ENCODE data around the gene GNE.
"Not testable (repeated sequence)": the region's sequence is repeated elsewhere in the genome, so short reads cannot be mapped to it uniquely, and the experiment has no call there.

Gene GNE

GRCh38 chr9:36258208-36258995, at the start of gene GNE:
Gene GNE, minus strand, starts transcription at chr9:36258448. Its CDS starts 9,093 bp downstream, at chr9:36249355.
- peak; percentile 37 for DNase-seq (ENCODE audit: low spot score)

GRCh38 chr9:36306471-36307306, 48.4 kb upstream of the GNE start:
- no peak for DNase-seq (ENCODE audit: low spot score)

GRCh38 chr9:36304366-36304765, 46.1 kb upstream of the GNE start:
- DNase-seq (ENCODE audit: low spot score), result not testable (repeated sequence)

GRCh38 chr9:36301227-36301626, 43.0 kb upstream of the GNE start:
- DNase-seq (ENCODE audit: low spot score), result no peak

DNA sequence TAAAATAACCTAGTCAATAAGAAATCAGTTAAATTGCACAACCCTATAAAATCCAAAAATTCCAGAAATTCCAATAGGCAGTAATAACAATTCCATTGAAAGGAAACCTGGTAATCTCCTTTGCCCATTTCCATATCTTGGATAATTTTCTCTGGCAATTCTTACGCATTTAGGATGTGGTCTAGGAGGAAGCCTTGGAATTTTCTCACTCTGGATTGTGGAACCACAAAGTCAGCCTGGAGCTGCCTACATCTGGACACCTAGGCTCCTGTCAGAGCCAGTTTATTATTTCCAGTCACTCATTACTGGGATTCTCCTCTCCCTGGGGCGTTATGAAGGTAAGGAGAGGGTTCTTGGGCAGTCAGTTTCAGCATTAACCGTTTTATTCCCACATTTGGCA, 40.3 kb upstream of the GNE start:
- no peak for DNase-seq (ENCODE audit: low spot score)

DNA sequence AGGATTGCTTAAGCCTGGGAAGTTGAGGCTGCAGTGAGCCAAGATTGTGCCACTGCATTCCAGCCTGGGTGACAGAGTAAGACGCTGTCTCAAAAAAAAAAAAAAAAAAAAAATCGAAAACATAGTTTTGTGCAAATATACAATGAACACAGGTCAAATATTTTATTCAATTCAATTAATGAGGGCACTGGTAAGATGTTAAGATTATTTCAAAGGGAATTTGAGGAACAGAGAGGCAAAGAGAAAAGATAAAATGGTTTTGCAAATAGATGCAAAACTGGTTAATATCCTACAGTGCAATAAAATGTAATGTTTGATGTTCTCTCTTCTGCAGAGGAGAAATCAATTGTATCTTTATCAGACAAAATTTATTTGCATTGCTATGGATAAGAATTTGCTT, 39.5 kb upstream of the GNE start:
- no peak for DNase-seq (ENCODE audit: low spot score)

- DNase-seq (ENCODE audit: low spot score), result not testable (repeated sequence)
Measured at GRCh38 chr9:36294996-36295395, 36.7 kb upstream of the GNE start.

DNA sequence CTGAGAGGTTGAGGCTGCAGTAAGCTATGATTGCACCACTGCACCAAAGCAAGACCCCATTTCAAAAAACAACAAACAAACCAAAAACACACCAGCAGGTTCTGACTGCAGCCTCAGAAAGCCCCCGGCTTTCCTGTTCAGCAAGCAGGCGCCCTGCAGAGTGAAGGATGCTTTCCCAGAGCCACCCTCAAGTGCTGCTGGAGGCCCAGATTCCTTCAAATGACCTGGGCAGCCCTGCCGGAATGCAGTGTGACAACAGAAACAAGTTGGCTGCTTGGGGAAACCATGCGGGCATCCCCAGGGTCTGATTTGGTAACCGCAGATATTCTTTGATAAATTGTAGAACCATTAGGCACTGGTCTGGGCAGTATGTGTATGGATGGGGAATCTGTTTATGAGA, 35.7 kb upstream of the GNE start:
- no peak for DNase-seq (ENCODE audit: low spot score)

DNA sequence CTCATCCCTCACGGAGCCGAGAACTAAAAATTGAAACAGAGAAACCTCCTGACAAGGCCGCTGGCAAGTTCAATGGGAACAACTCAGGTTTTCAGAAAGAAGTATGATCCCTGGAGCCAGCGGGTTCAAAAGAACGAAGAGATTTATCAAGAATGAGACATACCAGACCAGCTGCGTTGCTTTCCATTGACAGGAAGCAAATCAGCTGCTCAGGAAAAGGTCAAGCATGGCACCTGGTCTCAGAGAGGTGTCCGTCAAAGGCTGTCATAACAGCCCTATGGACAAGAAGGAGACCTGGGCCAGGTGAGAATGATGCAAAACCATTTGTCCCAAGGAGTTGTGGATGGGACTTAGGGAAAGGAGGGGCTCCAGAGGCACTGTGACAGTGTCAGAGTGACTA, 34.9 kb upstream of the GNE start:
- DNase-seq (ENCODE audit: low spot score), result no peak

DNA sequence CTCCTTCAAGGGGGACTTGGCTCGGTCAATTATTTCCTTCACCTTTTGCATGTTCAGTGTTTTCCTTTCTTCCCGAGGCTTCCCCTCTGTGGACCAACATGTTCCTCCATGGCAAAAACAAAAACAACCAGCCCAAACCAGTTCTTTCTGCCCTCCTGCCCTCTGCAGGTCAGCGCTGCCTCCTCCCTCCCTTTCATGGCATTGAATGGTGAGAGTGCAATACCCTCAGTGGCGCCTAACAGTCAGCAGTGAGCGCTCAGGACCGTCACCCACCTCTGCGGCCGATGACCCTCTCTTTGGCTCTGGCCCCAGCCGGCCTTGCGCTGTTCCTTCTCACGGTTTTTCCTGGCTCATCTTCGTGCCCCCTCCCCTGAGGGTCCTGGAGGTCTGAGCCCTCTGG, 34.4 kb upstream of the GNE start:
- no peak for DNase-seq (ENCODE audit: low spot score)

DNA sequence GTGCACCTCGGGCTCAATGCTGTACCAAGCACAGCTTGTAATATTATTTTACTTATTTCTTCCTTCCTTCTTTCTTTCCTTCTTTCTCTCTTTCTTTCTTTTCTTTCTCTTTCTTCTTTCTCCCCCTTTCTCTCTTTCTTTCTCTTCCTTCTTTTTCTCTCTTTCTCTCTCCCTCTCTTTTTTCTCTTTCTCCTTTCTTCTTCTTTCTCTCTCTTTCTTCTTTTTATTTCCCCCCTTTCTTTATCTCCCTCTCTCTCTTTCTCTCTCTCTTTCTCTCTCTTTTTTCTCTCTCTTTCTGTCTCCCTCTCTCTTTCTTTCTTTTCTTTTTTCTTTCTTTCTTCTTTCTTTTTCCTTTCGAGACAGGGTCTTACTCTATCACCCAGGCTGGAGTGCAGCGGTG, 32.7 kb upstream of the GNE start:
- no peak for DNase-seq (ENCODE audit: low spot score)

DNA sequence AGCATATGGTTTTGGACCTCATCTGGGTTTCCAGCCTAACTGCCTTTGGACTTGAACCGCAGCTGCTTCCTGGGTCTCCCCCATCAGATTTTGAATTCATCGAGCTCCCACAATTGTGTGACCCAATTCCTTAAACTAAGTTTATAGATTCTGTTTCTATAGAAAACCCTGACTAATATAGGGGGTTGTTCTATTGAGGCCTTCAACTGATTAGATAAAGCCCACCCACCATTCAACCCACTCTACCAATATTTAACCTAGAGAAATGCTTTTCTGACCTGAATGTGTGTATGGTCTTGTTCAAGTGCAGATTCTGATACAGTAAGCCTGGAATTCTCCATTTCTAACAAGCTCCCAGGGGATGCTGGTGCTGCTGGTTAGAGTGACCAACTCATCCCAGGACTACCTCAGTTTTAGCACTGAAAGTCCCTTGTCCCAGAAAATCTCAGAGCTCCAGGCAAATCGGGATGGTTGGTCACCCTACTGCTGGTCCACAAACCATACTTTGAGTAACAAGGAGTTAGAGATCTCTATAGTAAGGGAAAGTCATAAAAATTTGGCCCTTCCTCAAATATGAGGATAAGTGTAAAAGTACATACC, 31.7 kb upstream of the GNE start:
- DNase-seq (ENCODE audit: low spot score), result no peak

- DNase-seq (ENCODE audit: low spot score), result no peak
Measured at GRCh38 chr9:36288070-36288469, 29.8 kb upstream of the GNE start.

- no peak for DNase-seq (ENCODE audit: low spot score)
Measured at GRCh38 chr9:36286388-36286787, 28.1 kb upstream of the GNE start.

DNA sequence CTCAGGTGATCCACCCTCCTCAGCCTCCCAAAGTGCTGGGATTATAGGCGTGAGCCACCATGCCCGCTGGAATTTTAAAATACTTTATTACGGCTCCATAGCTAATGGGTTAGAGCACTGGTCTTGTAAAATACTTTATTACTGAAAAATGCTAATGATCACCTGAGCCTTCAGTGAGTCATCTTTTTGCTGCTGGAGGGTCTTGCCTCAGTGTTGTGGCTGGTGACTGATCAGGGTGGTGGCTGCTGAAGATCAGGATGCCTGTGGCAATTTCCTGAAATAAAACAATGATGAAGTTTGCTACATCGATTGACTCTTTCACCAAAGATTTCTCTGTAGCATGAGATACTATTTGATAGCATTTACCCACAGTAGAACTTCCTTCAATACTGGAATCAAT, 26.0 kb upstream of the GNE start:
- DNase-seq (ENCODE audit: low spot score), result peak; percentile 35

- DNase-seq (ENCODE audit: low spot score), result no peak
Measured at GRCh38 chr9:36282275-36282674, 24.0 kb upstream of the GNE start.

GRCh38 chr9:36280989-36281388, 22.7 kb upstream of the GNE start:
- no peak for DNase-seq (ENCODE audit: low spot score)

GRCh38 chr9:36278243-36278642, 20.0 kb upstream of the GNE start:
- DNase-seq (ENCODE audit: low spot score), result no peak

- peak; percentile 68 for DNase-seq (ENCODE audit: low spot score)
Measured at GRCh38 chr9:36276781-36277181, 18.5 kb upstream of the GNE start.

GRCh38 chr9:36276254-36276653, 18.0 kb upstream of the GNE start:
- DNase-seq (ENCODE audit: low spot score), result no peak

GRCh38 chr9:36275060-36275459, 16.8 kb upstream of the GNE start:
- no peak for DNase-seq (ENCODE audit: low spot score)

GRCh38 chr9:36273354-36273753, 15.1 kb upstream of the GNE start:
- not testable (repeated sequence) for DNase-seq (ENCODE audit: low spot score)

DNA sequence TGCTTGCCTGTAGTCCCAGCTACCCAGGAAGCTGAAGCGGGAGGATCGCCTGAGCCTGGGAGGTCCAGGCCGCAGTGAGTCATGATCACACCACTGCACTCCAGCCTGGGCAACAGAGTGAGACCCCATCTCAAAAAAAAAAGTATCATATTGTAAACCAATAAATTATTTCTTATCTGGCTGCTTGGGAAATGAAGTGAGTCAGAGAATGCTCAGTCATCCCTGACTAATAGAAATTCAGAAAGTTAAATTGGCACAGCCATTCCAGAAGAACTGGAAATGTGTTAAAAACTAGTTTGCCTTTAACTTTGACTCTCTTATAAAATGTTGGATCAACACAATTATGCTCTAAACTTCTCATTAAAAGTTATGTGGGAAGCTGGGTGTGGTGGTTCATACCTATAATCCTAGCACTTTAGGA, 9.8 kb upstream of the GNE start:
- no peak for DNase-seq (ENCODE audit: low spot score)
